HCT116 (cell line): Measurements from ENCODE around the gene APBB1IP. TPM values are rescaled to one million over a fixed set of nuclear protein-coding genes. Genes with fewer than 3 reads are reported as not detected.

ENCODE experiments used
- ATAC-seq: fragments of 200-7000 bp; cut with Tn5 transposase; 2 replicates; pipeline ENCODE4 v1.9.1; 2020; ENCODE audit warnings: mild to moderate bottlenecking, moderate library complexity
- BruUV-seq: library from RNA; stranded (reverse); fragments of 400-500 nt; replicated peaks from 2 replicates; lab custom pipeline; 2021; lab: Mats Ljungman, UMichigan
- CTCF ChIA-PET: fragments of 300-600 bp; sonication (Branson Sonifier 250); formaldehyde crosslinking; loops from one replicate; lab custom pipeline; 2021; ENCODE audit warnings: antibody characterized with exemption; lab: Charles Lee
- POLR2A ChIA-PET: fragments of 300-600, 350-600 bp; sonication (Branson Sonifier 250); formaldehyde crosslinking; loops from one replicate; lab custom pipeline; 2021; ENCODE audit warnings: antibody characterized with exemption; lab: Charles Lee
- RAD21 ChIA-PET, 2 experiments: fragments of 300-600 bp; sonication (Branson Sonifier 250); formaldehyde crosslinking; loops; one replicate each; lab custom pipeline; 2023; ENCODE audit warnings: low total read pairs in 2 of 2; ENCODE audit not compliant: uncharacterized antibody in 2 of 2, unreplicated experiment in 2 of 2, low non-redundant PET in 1 of 2; lab: Charles Lee
- DNase-seq: peaks from one replicate; pipeline ENCODE4 v3.0.0-alpha.2; 2010; ENCODE audit warnings: low read depth, low spot score
- H2AFZ ChIP-seq: fragments of 200-600 bp; shearing (Covaris generic), sonication (generic); 2 replicates; pipeline ENCODE4 v1.6.1; 2017; ENCODE audit warnings: low read depth, mixed run types, mixed read lengths, antibody characterized with exemption, low read length; ENCODE audit not compliant: poor library complexity, severe bottlenecking
- H3K27ac ChIP-seq: 2 replicates; pipeline ENCODE4 v1.5.1; 2012; ENCODE audit warnings: low read depth, low read length
- H3K27me3 ChIP-seq: fragments of 200-600 bp; sonication (generic); 2 replicates; pipeline ENCODE4 v1.6.1; 2016; ENCODE audit warnings: mixed run types, low read length, mixed read lengths; ENCODE audit not compliant: insufficient read depth
- H3K36me3 ChIP-seq, 2 experiments: fragments of 200-500 bp in 1 of 2; fragments of 200-600 bp in 1 of 2; sonication (Bioruptor generic) in 1 of 2; sonication (generic) in 1 of 2; 2 replicates each; pipeline versions ENCODE4 v1.5.1 to v1.6.1; 2014 to 2016; ENCODE audit warnings: low read length in 2 of 2, inconsistent platforms in 1 of 2, mixed read lengths in 1 of 2, mixed run types in 1 of 2; ENCODE audit not compliant: insufficient read depth in 2 of 2, control insufficient read depth in 1 of 2
- H3K4me1 ChIP-seq, 2 experiments: fragments of 200-600 bp in 1 of 2; sonication (generic) in 1 of 2; 2 replicates each; pipeline versions ENCODE4 v1.5.1 to v1.6.1; 2012 to 2017; ENCODE audit warnings: low read length in 2 of 2, inconsistent platforms in 1 of 2, mild to moderate bottlenecking in 1 of 2, mixed read lengths in 1 of 2, mixed run types in 1 of 2, moderate library complexity in 1 of 2; ENCODE audit not compliant: insufficient read depth in 2 of 2, control insufficient read depth in 1 of 2
- H3K4me2 ChIP-seq: fragments of 200-600 bp; sonication (generic); 2 replicates; pipeline ENCODE4 v1.6.1; 2017; ENCODE audit warnings: mixed run types, low read length, mixed read lengths
- H3K4me3 ChIP-seq, 2 experiments: fragments of 200-600 bp in 1 of 2; sonication (generic) in 1 of 2; replicated peaks in 1 of 2; 2 replicates each; pipeline ENCODE4 v1.5.1; 2011 to 2016; ENCODE audit warnings: low read length in 2 of 2, control low read depth in 1 of 2, low read depth in 1 of 2, mild to moderate bottlenecking in 1 of 2, mixed read lengths in 1 of 2, mixed run types in 1 of 2
- H3K79me2 ChIP-seq: fragments of 200-600 bp; sonication (generic); 2 replicates; pipeline ENCODE4 v1.6.1; 2017; ENCODE audit warnings: mild to moderate bottlenecking, mixed run types, low read length, moderate library complexity, mixed read lengths; ENCODE audit not compliant: insufficient read depth
- H3K9ac ChIP-seq: fragments of 200-600 bp; sonication (generic); 2 replicates; pipeline ENCODE4 v1.6.1; 2016; ENCODE audit warnings: low read length, mixed read lengths
- H3K9me2 ChIP-seq: fragments of 200-600 bp; sonication (generic), shearing (Covaris generic); 2 replicates; pipeline ENCODE4 v1.6.1; 2017; ENCODE audit warnings: mixed run types, mild to moderate bottlenecking, moderate library complexity; ENCODE audit not compliant: insufficient read depth
- H3K9me3 ChIP-seq, 2 experiments: fragments of 200-500 bp in 1 of 2; fragments of 200-600 bp in 1 of 2; sonication (Bioruptor generic) in 1 of 2; sonication (generic) in 1 of 2; 2 replicates each; pipeline ENCODE4 v1.6.1; 2014 to 2017; ENCODE audit warnings: low read length in 2 of 2, mixed read lengths in 2 of 2, inconsistent platforms in 1 of 2, low read depth in 1 of 2, mild to moderate bottlenecking in 1 of 2, mixed run types in 1 of 2, moderate library complexity in 1 of 2; ENCODE audit not compliant: control insufficient read depth in 1 of 2, insufficient read depth in 1 of 2
- H4K20me1 ChIP-seq: fragments of 200-600 bp; sonication (generic), shearing (Covaris generic); 2 replicates; pipeline ENCODE4 v1.6.1; 2017; ENCODE audit warnings: mixed run types, mild to moderate bottlenecking, moderate library complexity; ENCODE audit not compliant: insufficient read depth
- CBX3 ChIP-seq: IDR thresholded peaks from 2 replicates; pipeline ENCODE4 v1.6.1; 2012; ENCODE audit warnings: low read depth
- CEBPB ChIP-seq: IDR thresholded peaks from 2 replicates; pipeline ENCODE4 v1.6.1; 2012; ENCODE audit warnings: low read depth
- CTCF ChIP-seq, 3 experiments: fragments of 200-600 bp in 1 of 3; sonication (generic) in 1 of 3; IDR thresholded peaks in 2 of 3; conservative IDR thresholded peaks in 1 of 3; 2 replicates each; pipeline ENCODE4 v1.5.1; 2012 to 2017; ENCODE audit warnings: low read depth in 2 of 3, low read length in 2 of 3, antibody characterized with exemption in 1 of 3, borderline replicate concordance in 1 of 3, control low read depth in 1 of 3, mild to moderate bottlenecking in 1 of 3, mixed read lengths in 1 of 3, mixed run types in 1 of 3, moderate library complexity in 1 of 3; ENCODE audit not compliant: insufficient read depth in 1 of 3
- ELF1 ChIP-seq: IDR thresholded peaks from 2 replicates; pipeline ENCODE4 v1.6.1; 2012; ENCODE audit warnings: low read depth, borderline replicate concordance
- EZH2 ChIP-seq: fragments of 200-600 bp; sonication (generic); IDR thresholded peaks from 2 replicates; pipeline ENCODE4 v1.6.1; 2017; ENCODE audit warnings: antibody characterized with exemption, mixed run types
- EZH2phosphoT487 ChIP-seq: fragments of 200-600 bp; IDR thresholded peaks from 2 replicates; pipeline ENCODE4 v1.6.1; 2018; ENCODE audit warnings: antibody characterized with exemption, borderline replicate concordance
- RAD21 ChIP-seq: IDR thresholded peaks from 2 replicates; pipeline ENCODE4 v1.6.1; 2012; ENCODE audit warnings: low read depth, mild to moderate bottlenecking
- SIN3A ChIP-seq: IDR thresholded peaks from 2 replicates; pipeline ENCODE4 v1.6.1; 2012; ENCODE audit warnings: low read depth
- SP1 ChIP-seq: IDR thresholded peaks from 2 replicates; pipeline ENCODE4 v1.6.1; 2012; ENCODE audit warnings: low read depth
- YY1 ChIP-seq: IDR thresholded peaks from 2 replicates; pipeline ENCODE4 v1.6.1; 2011; ENCODE audit warnings: low read length, low read depth, moderate library complexity, mild to moderate bottlenecking; ENCODE audit not compliant: insufficient replicate concordance; ENCODE audit errors: extremely low read depth
- ZBTB33 ChIP-seq: IDR thresholded peaks from 2 replicates; pipeline ENCODE4 v1.6.1; 2011; ENCODE audit warnings: mild to moderate bottlenecking, low read length, moderate library complexity; ENCODE audit not compliant: insufficient replicate concordance; ENCODE audit errors: extremely low read depth
- ZFX ChIP-seq: fragments of 450-650 bp; IDR thresholded peaks from 2 replicates; pipeline ENCODE4 v1.6.1; 2017
- intact Hi-C: fragments of 100-400 bp; cut with micrococcal nuclease; formaldehyde crosslinking; loops from 2 replicates; pipeline ENCODE4 v1.10.0; 2022
- total RNA-seq: library from RNA; stranded (reverse); gene quantifications from one replicate; pipeline ENCODE4 v1.2.1, GENCODE V29; 2021; ENCODE audit not compliant: unreplicated experiment
- TF ChIP-seq, protein P1 (sequence below): IDR thresholded peaks from 2 replicates; pipeline ENCODE4 v1.6.1; 2012

Gene APBB1IP
- total RNA-seq, 1 experiment from 2014 or later, result 0.27 TPM

GRCh38 chr10:26579256-26580063 lies 141.3 kb downstream of the APBB1IP start:
- no peak for DNase-seq
- Histone ChIP-seq H3K9me2 (no peaks in the 10 kb centered on the region), H3K4me2 (no peak overlapping the region), H3K27ac (no peak overlapping the region), H3K27me3 (no peaks in the 10 kb centered on the region), H3K9me3 (no peaks in the 10 kb centered on the region), H3K9ac (no peak overlapping the region), H2AFZ (no peak overlapping the region), H3K4me1 (no peaks in the 10 kb centered on the region), H3K79me2 (no peaks in the 10 kb centered on the region), H3K4me3 (no peak overlapping the region), H3K36me3 (no peaks in the 10 kb centered on the region), H4K20me1 (no peaks in the 10 kb centered on the region)
- ChIA-PET RAD21 (no interaction called here), POLR2A (interaction anchor here (0.6 kb wide), 1 partner anchor 771 kb away, joined by 3 read pairs; no protein-coding TSS in a partner anchor), CTCF (no interaction called here)
- no TSS peak for BruUV-seq
- TF ChIP-seq SP1 (no peak), SIN3A (no peak), RAD21 (no peak), CEBPB (no peak), EZH2phosphoT487 (no peak), EZH2 (no peak), ZBTB33 (no peak), CBX3 (no peak), CTCF (IDR thresholded peaks at IDR 0.05 in 2 of 3, conservative IDR thresholded peaks at IDR 0.05 in 1 of 3; ENCODE audit: borderline replicate concordance in 1 of 3, insufficient read depth in 1 of 3, low read depth in 2 of 3, low read length in 2 of 3) (no peak), ELF1 (no peak), ZFX (no peak), YY1 (no peak)
- TF ChIP-seq, protein P1, sequence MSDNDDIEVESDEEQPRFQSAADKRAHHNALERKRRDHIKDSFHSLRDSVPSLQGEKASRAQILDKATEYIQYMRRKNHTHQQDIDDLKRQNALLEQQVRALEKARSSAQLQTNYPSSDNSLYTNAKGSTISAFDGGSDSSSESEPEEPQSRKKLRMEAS, result no peak
- intact Hi-C loops, result no loop called here
- no peak; the same call in 1 of the 2 replicates for ATAC-seq
